ENCODE measurements around the gene VAV2.

The VAV2 gene

DNA sequence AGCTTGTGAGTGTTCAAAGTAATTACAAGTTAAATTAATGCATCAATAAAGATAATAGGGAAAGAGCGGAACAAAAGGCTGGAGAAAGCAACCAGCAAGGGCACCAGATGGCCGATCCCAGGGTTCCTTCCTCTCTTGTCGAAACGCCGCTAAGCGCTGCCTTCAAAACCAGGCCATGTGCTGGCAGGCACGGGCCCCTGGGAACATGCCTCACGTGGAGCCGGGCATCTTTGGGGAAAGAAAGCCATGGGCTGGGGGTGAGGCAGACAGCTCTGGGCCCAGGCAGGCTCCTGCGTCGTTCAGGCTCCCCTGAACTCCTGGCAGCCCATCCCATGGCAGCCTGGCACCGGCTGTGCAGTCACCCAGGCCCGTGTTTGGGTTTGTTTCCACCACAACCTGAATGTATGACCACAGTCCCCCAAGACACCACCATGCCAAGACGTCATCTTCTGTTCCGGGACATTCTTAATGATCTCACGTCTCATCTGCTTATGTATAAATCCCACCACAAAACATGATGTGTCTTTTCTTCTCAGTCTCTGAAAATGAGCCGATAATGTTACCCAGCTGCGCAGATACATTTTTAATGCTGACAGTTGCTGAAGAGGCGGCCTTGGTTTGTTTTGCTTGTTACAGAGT lies 143.5 kb downstream of the VAV2 start:
- DNase-seq, result no peak

DNA sequence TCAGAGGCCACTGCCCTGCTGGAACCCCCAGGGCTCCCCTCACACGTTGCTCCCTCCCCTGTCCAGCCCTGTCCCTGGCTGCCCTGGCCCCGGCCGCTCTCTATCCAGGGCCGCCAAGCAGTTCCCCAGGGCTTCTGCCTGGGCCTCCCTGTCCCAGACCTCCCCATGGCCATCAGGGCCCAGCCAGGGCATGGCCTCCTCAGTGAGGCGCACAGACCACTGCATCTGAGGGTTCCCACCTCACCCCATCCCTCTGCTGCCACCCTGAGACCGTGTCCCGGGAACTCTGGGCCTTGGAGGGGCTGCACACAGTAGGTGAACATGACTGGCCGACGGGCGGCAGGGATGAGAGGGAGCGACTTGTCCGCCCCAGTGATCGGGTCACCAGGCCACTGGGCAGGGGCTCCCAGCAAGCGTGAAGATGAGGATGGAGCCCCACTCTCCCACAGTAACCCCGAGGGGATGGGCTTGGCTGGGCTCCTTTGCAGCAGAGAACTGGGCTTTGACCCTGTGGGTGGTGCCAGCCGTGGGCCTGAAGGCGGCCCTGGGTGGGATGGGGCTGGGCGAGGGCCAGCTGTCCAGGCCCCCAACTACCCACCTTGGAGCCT lies 145.5 kb downstream of the VAV2 start:
- no peak for DNase-seq

DNA sequence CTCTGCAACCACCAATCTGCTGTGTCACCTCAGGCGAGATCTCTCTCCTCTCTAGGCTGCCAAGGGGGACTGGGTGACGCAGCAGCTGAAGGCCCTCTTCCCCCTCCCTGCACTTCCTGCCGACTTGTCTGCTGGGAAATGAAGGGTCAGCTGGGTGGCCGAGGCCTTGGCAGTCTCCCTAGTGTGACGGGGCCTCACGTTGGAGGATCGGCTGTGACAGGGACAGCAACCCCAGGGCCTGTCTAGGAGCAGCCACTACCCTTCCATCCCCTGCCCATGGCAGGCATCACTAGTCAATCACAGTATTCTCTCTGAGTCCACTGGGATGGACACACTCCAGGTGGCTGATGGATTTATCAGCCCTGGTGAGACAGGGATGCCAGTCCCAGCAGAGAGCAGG lies 146.7 kb downstream of the VAV2 start:
- DNase-seq, result peak; percentile 87

DNA sequence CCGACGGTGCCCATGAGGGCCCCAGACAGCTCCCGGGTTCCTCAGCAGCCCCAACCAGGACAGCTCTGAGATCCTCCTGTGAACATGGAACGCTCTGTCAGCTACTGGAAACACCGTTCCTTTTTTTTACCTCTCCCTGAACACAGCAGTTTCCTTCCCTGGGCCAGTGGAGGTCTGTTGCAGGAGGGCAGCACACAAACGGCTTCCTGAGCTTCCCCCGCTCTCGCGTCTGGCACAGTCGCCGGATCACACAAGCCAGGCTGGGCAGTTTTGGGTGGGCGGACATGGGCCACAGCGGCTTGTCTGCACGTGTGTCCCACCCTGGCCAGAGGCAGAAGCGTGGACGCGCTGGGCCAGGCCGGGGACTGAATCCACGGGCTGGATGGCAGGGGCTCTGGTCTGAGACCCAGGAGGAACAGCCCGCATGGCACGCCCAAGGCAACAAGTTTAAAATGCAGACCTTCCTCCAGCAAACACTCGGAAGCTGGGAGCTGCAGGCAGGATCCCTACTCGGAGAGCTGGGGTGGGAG lies 147.2 kb downstream of the VAV2 start:
- DNase-seq, result peak; percentile 54

DNA sequence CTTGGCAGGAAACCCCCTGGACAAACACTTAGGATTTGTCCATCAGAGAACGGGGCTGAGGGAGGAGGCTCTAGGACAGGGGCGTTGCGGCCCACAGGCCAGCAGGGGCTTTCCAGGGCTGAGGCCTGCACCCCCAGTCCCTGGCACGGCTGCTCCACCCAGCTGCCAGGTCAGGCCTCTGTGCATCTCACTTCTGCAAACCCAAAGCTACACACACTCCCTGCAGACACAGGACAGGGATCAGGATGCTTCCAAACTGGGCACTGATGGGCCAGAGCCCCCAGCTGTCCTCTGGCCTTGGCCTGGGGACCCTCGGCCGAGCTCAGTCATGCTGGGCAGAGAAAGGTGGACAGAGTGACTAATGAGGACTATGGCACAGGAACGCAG lies 147.7 kb downstream of the VAV2 start:
- DNase-seq, result no peak

DNA sequence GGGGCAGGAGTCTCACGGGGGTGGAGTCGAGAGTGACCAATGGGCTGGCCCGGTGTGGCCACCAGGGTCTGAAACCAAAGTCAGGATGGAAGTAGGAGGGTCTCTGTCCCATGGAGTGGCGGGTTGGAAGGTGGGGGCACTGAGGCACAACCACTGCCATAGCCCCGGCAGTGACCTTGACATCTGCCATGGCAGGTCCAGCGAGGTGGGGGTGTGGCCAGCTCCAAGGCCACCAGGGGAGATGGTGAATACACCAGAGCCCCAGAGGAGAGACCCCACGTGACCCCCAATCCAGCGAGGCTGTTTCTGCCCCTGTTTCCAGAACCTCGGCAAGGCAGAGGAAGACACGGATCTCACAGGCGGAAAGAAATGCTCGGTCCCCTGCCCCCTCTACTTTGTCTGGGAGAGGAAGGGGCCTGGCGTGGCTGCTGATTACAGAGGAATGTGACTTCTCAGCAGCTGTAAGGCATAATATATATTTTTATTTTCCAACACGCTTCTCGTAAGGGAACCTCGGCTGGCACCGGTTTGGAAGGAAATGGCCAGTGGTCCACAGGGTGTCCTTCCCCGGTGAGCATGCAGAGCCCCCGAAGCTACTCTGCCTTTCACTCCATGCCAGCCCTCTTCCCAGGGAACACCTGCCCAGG lies 148.2 kb downstream of the VAV2 start:
- DNase-seq, result no peak

DNA sequence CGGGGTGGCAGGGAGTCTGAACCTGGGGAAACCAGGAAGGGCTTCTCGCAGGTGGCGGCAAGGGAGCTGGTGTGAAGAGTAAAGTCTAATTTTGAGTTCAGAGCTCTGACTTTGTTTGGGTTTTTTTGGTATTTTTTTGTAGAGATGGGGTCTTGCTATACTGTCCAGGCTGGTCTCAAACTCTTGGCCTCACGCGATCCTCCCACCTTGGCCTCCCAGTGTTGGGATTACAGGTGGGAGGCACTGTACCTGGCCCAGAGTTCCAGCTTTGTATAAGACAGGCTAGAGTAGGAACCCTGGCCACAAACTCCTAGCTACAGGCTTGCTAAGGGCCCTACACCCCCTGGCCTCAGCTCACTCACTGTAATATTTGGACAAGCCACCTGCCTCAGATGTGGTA lies 148.9 kb downstream of the VAV2 start:
- DNase-seq, result no peak

DNA sequence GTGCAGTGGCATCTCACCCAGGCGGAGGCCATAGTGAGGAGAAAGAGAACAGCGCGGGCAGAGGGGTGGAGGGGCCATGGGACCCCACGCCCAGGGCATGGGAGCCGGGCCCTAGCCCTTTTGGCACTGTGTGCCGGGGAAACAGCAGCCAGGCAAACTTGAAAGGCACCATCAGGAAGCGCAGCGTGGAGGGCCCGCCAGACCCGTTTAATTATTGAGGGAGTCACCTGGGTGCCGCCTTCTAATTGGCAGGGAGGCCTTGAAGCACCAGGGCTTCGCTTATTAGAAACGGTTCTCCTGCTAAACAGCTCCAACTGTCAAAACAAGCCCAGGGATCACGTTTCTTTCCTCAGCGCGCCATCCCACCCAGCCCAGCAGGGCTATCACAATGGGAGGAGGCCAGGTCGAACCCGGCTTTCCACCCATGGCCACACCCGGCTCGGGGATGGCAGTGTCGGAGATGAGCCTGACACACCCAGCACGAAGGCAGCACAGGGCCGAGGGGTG lies 149.3 kb downstream of the VAV2 start:
- no peak for DNase-seq

DNA sequence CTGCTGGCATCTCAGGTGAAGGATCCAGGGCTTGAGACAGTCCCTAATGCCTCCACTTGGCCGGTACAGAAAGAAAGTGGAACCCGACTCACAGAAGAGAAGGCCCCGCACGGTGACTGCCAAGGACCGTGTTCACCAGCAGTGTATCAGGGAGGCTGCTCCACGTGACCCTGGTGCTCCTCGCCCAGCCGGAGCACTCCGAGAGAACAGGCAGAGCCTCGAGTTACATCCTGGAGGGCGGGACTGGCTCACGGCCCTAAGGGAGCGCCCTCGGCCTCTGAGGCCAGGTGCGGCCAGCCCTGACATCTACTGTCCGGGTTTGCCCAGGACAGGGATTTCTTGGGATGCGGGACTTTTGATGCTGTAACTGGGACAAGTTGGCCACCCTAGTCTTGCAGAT lies 149.9 kb downstream of the VAV2 start:
- no peak for DNase-seq

DNA sequence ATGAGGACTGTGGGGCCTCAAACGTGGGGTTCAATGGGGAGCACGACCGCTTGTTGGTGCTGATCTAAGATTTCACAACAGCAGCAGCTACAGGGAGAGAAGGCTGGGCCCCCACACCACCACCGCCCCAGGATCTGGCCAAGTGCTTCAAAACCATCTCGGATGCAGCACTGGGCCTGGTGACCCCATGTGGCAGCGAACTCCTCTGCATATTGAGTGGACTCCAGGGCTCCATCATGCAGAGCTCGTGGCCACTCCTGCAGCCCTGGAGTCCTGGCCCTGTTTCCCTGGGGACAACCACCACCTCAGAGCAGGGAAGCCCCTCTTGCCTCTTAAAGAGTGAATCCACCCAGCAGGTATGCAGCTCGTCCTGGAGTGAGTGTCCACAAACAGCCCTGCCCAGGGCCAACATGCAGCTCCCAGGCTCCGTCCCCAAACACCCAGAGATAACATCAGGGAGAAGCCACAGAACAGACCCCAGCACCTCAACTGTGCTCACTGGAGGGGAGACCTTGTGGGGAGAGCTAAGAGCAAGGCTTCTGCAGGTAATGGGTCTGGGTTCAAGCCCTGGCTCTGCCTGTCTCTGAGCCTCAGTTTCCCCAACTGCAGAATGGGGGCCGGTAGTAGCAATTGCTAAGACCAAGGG lies 150.8 kb downstream of the VAV2 start:
- no peak for DNase-seq

DNA sequence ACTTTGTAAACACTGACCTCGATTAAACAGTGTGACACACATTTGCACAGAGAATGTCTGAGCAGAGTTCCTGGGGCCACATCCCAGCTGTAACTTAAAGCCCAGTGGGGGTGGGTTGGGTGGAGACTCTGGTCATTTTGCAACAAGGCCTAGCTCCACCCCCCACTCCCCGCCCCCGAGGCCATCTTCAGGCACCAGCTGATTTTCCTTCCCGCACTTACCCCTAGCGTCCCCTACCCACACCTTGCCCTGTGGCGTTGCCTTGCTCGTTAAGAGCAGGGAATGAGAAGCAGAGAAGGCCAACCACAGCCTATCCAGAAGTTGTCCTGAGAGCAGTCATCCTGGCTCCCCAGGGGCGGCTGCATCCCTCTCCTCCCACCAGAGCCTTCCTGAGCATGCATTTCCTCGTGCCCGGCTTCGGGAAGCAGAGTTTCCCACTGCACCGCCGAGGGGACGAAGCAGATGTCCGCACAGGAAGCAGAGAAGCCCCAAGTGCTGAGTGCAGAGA lies 152.2 kb downstream of the VAV2 start:
- no peak for DNase-seq

DNA sequence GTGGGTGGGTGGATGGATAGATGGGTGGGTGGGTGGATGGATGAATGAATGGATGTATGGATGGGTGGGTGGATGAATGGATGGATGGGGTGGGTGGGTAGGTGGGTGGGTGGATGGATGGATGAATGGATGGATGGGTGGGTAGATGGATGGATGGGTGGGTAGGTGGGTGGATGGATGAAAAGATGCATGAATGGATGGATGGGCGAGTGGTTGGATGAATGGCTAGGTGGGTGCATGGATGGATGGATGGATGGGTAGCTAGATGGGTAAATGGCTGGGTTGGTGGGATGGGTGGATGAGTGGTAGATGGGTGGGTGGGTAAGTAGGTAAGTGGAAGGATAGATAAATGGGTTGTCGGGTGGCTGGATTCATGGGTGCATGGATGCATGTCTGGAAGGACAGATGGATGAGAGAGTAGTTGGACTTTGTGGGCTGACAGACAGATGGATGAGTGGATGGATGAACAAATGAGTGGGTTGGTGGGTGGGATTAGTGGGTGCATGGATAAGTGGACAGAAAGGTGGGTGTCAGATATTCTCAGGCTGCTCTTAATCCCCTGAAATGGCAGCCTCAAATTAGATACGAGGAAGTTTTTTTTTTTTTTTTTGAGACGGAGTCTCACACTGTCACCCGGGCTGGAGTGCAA lies 153.1 kb downstream of the VAV2 start:
- DNase-seq, result no peak

DNA sequence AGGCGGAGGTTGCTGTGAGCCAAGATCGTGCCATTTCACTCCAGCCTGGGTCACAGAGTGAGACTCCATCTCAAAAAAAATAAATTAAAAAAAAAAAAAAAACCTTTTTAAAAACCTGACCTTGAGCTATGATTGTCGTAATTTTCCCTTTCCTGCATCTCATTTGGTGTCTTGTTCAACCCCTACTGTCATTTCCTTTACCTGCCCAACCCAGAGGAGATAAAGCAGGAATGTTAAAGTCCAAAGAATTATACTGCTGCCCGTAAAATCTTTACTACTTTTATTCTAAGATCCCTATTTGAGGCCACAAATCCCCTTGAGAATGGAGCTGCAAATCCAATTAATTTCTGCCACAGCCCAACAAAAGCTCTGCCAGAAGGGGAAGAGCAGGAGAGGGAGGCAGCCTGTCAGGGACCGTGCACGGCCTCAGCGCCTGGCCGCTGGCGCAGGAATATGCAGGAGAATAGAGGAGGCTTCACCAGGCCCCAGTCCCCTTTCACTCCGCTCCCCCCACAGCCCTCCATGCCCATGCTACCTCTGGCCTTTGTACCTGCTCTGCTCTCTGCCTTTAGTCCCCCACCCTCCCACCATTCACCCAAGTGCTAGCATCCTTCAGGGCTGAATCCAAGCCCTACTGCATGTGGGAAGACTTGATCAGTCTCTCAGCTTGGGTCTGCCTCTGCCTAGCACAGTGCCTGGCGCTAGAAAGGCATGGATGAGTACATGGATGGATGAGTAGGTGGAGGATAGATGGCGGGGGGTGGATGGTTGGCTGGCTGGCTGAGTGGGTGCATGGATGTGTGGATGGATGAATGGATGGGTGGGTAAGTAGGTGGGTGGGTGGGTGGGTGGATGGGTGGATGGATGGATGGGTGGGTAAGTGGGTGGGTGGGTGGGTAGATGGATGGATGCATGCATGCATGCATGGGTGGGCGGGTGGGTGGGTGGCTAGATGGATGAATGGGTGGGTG lies 154.2 kb downstream of the VAV2 start:
- no peak for DNase-seq

DNA sequence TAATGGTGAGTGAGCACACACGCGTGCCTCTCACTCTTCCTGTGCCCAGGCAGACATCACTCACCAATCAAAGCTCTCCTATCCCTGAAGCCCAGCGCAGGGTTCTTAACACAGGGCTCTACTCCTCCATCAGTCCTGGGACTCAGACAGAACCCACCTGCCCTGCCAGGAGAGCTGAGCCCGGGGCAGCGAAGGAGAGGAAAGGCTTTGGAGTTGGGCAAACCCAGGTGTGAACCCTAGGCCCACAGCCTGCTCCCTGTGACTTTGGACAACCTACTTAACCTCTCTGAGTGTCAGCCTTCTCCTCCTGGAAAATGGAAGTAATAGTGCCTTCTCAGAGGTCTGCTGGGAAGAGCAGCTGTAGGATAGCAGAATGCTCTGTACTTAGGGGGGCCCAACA lies 155.3 kb downstream of the VAV2 start:
- DNase-seq, result no peak

DNA sequence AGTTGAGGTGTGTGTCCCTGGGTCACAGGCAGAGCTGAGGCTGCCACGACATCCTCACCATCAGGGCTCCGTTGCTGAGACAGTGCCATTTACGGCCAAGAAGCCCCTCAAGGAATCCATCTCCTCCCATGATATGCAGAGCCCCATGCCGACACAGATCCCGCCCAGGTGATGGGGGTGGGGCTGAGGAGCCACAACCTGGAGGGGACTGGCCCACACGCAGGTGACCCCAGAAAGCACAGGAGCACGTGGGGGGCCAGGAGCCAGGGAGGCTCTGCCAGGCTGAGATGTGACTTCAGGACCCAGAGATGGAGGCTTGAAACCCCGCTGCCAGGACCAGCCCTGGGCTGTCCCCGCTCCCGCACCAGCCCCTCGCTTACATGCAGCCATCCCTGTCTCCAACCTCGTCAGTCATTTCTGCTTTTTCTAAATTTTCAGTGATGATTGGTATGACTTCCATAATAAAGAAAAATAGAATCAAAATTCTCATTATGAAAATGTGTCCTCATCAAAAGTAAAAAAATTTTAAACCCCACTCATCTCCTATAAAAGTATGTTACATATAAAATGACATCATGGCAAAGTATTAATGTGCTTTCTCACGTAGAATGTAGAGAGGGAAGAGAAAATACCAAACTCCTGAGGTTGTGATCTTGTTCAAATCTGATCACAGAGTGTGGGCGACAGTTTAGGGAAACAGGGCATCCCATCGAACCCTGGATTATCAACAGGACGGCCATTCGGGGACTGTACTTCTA lies 155.9 kb downstream of the VAV2 start:
- DNase-seq, result no peak

DNA sequence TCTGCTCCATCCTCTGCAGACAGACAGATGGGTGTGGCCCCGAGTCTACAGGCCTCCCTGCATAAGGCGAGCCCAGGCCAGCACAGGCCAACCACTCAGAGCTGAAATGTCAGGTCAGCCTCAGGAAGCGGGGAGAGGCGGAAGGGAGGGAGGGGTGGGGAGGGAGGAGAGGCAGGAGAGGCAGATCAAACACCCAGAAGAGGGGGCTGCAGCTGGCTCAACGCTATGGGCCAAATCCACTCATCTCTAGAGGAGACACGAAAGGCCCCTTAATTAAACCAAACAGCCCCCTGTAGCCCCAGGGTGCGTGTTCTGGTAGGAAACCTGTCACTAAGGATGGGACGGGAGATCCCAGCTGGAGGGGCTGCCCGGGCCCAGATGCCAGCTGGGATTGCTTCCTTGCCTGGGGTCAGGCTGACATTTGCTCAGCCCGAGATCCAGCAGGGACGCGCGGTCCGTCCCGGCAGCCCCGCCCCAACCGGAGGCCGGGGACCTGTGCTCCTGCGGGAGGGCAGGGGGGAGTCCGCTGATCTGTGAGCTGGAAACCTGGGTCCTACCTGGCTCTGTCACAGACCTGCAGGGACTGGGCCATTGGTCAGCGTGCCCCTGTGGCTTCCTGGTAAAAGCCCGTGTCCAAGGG lies 156.7 kb downstream of the VAV2 start:
- DNase-seq, result peak; percentile 14

DNA sequence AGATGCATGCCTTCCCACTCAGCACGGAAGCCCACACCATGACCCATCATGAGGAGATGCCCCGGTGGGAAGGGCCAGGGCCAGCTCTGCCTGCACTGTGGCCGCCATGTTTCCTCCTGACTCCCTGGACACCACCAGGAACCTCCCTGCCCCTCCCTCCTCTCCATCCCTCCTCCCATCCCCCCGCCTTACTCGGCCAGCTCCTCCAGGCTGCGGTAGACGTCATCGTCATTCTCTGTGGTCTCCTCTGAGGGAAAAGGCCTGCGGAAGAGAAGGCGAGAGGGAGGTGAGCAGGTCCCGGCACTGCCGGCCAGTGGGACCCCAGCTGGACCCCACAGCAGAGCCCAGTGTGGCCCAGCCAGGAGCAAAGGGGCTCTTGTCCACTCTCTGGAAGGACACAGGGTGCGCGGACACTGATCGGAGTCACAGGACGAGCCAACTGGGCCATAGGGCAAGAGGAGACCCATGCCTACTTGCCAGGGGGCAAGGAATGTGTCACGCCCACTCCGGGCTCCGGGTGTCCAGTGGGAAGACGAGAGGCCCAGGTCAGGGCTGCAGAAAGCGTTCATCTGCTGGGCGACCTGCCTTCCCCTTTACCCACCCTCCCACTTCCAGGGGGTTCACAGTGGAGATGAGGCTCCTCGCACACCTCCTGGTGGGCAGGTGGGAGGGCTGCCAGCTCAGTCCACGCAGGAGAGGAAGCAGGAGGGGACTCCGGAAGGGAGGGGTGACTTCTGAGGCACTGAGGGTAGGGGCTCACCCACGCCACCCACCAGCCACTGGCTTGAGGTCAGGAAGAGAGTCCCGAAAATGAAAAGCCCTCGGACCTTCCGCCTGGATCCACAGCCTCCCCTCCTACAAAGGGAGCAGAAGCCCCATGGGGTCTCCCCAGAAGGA lies 157.8 kb downstream of the VAV2 start:
- no peak for DNase-seq

DNA sequence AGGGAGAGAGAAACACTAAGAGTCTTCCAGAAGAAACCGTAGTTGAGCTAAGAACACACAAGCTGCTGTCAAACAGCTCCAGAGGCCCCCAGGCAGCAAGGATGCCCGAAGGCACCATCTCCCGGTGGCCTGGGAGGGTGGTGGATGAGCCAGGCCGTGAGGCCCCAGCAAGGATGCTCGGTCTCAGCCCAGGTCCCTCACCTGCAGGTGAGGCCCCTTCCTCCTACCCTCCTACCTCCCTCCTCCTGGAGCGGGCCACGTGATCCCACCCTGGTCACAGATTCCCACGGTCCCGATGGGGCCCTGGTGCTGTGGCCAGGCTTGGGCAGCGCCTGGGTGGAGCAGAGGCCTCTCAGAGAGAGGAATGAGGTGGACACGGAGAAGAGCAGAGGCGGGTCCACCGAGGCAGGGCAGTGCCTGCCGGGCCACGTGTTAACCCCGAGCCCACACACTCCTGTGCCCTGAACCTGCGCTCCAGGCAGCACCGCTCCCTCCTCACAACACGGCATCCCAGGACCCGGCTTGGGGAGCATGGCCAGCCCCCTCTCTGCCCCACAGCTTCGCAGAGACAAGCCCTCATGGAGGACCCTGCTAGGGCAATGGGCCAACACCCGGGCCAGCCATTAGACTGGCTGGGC lies 158.6 kb downstream of the VAV2 start:
- no peak for DNase-seq

DNA sequence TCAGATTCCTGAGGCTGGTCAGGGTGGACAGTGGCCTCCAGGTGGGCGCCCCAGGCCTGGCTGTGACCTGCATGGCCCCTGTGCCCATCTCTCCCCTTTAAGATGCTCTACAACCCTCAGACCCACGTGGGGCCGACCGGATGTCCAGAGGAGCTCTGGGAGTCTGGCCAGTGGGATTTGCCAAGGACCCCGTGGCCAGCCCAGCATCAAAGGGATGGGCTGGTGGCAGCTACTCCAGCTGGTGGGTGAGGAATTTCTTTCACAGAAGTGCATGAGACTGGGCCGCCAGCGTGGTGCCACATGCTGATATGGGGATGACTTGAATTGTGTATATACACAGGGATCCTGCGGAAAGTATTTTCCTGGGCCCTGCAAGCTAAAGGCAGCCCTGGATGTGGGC lies 159.2 kb downstream of the VAV2 start:
- DNase-seq, result no peak

Measured in hematopoietic multipotent progenitor cell treated with erythropoietin and hydrocortisone succinate and interleukin-3 and kit ligand, for 4 days (in vitro differentiated cells).